Right lobe of liver (tissue), 6 donors: ENCODE results near the gene ARHGAP27. TPM values are rescaled to one million over a fixed set of nuclear protein-coding genes. Genes with fewer than 3 reads are reported as not detected.
A peak's percentile ranks its signal among the peaks of the same experiment; 100 is the strongest.

Experiments used
- ATAC-seq, 4 donors: fragments of 200-7000 bp; cut with Tn5 transposase; one replicate each; pipeline ENCODE4 v1.9.1; 2020; ENCODE audit warnings: mild to moderate bottlenecking in 4 of 4, moderate library complexity in 4 of 4
- DNase-seq, 3 donors: peaks; one replicate each; pipeline ENCODE4 v3.0.0-alpha.2; 2020
- H3K27ac ChIP-seq, 3 donors: fragments of 200-600 bp; one replicate each; pipeline ENCODE4 v1.8.0; 2022
- H3K27me3 ChIP-seq, 2 donors: fragments of 200-600 bp; one replicate each; pipeline ENCODE4 v1.8.0; 2022
- H3K36me3 ChIP-seq, 4 donors: fragments of 200-600 bp; sonication (generic) in 1 of 4; one replicate each; pipeline versions ENCODE4 v1.5.1 to v1.8.0; 2017 to 2022; ENCODE audit warnings: control low read depth in 1 of 4
- H3K4me1 ChIP-seq, 4 donors: fragments of 200-600 bp; sonication (generic) in 1 of 4; one replicate each; pipeline versions ENCODE4 v1.5.1 to v1.8.0; 2017 to 2022; ENCODE audit warnings: control low read depth in 1 of 4
- H3K4me3 ChIP-seq, 3 donors: fragments of 200-600 bp; one replicate each; pipeline ENCODE4 v1.8.0; 2022
- H3K9me3 ChIP-seq, 4 donors: fragments of 200-600 bp; sonication (generic) in 1 of 4; one replicate each; pipeline versions ENCODE4 v1.5.1 to v1.8.0; 2017 to 2022; ENCODE audit warnings: control low read depth in 1 of 4
- CTCF ChIP-seq, 4 donors: fragments of 200-600 bp in 3 of 4; fragments of 450-650 bp in 1 of 4; IDR thresholded peaks; one replicate each; pipeline versions ENCODE4 v1.5.1 to v1.8.0; 2016 to 2022; ENCODE audit warnings: antibody characterized with exemption in 4 of 4, mild to moderate bottlenecking in 2 of 4
- POLR2A ChIP-seq: fragments of 450-650 bp; IDR thresholded peaks from one replicate; pipeline ENCODE4 v1.6.1; 2017; ENCODE audit warnings: antibody characterized with exemption, mild to moderate bottlenecking
- WGBS: methylation state at CpG from one replicate; pipeline ENCODE4 v1.1.6; 2018; ENCODE audit warnings: low coverage, low lambda C conversion rate; ENCODE audit not compliant: insufficient coverage; ENCODE audit errors: missing lambda C conversion rate; 5-methylcytosine and 5-hydroxymethylcytosine counted together
- intact Hi-C, 2 donors: fragments of 100-400 bp; cut with DNase I; formaldehyde crosslinking; loops; one replicate each; pipeline versions ENCODE4 v1.11.2 to v1.14.1; 2022
- total RNA-seq, 6 experiments: library from RNA; depleted of rRNA in 2 of 6; stranded (reverse); fragments of >200 nt in 2 of 6; fragmentation: NEBNext Ultra II Directional in 3 of 6; extraction: Animal tissue kit (Norgen Biotek cat#: 25700) in 3 of 6; gene quantifications; one replicate each; pipeline versions ENCODE4 v1.1.0 to v1.2.4, GENCODE V29; 2016 to 2023
- donor health status: DM: no; HTN: yes; CAD: no.
- donor health status: DM: no; HTN: no; CAD: no.
- donor health status: DM: no; HTN: no; CAD: no.
- donor health status: DM: no; HTN: yes; CAD: no.
- donor health status: DM: no; HTN: yes; CAD: no.

The ARHGAP27 gene
- total RNA-seq, 6 experiments from 2014 or later, result 4.9 to 9.3 (median 6.8) TPM

- DNase-seq, result peak; percentile 67 to 84 (median 74)
- ATAC-seq, result peak; percentile 70 to 85 (median 76)
Observed at GRCh38 chr17:45425125-45425983, 7.3 kb downstream of the ARHGAP27 start.

GRCh38 chr17:45424769-45425124 lies 7.9 kb downstream of the ARHGAP27 start:
- ATAC-seq, result no peak
- H3K4me3 ChIP-seq, result no peak overlapping the region
- TF ChIP-seq CTCF (IDR thresholded peaks at IDR 0.05), result no peak
- no peak for TF ChIP-seq POLR2A

More at GRCh38 chr17:45425125-45425983, 7.3 kb downstream of the ARHGAP27 start:
- H3K9me3 ChIP-seq, result no peaks in the 10 kb centered on the region
- no CpG with 5 or more reads among the region's 18 CpGs for WGBS
- peak in 2 of 4 donors; percentile 31 to 48 for TF ChIP-seq CTCF (IDR thresholded peaks at IDR 0.05)
- no peak for TF ChIP-seq POLR2A
- no peak overlapping the region for H3K27ac ChIP-seq
- H3K36me3 ChIP-seq, result no peaks in the 10 kb centered on the region
- H3K27me3 ChIP-seq, result peaks cover 0 to 6% of the 10 kb centered on the region in 2 donors
- peaks cover 0 to 15% (median 0%) of the 10 kb centered on the region in 4 donors for H3K4me1 ChIP-seq
- peak overlapping the region in 2 of 3 donors; percentile 16 to 30 for H3K4me3 ChIP-seq
- intact Hi-C loops, result no loop called here

GRCh38 chr17:45423975-45424335 lies 8.7 kb downstream of the ARHGAP27 start:
- Histone ChIP-seq H3K4me3 (no peak overlapping the region), H3K27ac (no peak overlapping the region), H3K36me3 (no peaks in the 10 kb centered on the region), H3K4me1 (peaks cover 0 to 15% (median 0%) of the 10 kb centered on the region in 4 donors), H3K9me3 (no peaks in the 10 kb centered on the region), H3K27me3 (no peaks in the 10 kb centered on the region)
- no peak for ATAC-seq
- TF ChIP-seq CTCF (IDR thresholded peaks at IDR 0.05) (no peak), POLR2A (no peak)
- intact Hi-C loops, result no loop called here
- WGBS, result no CpG with 5 or more reads among the region's 1 CpG
- peak in 1 of 3 donors; percentile 49 for DNase-seq

More at GRCh38 chr17:45424769-45425124, 7.9 kb downstream of the ARHGAP27 start:
- intact Hi-C loops, result no loop called here
- Histone ChIP-seq H3K36me3 (no peaks in the 10 kb centered on the region), H3K27ac (no peak overlapping the region), H3K4me1 (peaks cover 0 to 15% (median 0%) of the 10 kb centered on the region in 4 donors), H3K27me3 (no peaks in the 10 kb centered on the region), H3K9me3 (no peaks in the 10 kb centered on the region)
- DNase-seq, result peak in 1 of 3 donors; percentile 49
- 91% methylated on average over 6 of the region's 6 CpGs for WGBS

GRCh38 chr17:45423304-45423974 lies 9.2 kb downstream of the ARHGAP27 start:
- ATAC-seq, result no peak
- Histone ChIP-seq H3K36me3 (no peaks in the 10 kb centered on the region), H3K27me3 (no peaks in the 10 kb centered on the region), H3K27ac (no peak overlapping the region), H3K4me1 (peaks cover 0 to 13% (median 0%) of the 10 kb centered on the region in 4 donors), H3K9me3 (no peaks in the 10 kb centered on the region), H3K4me3 (no peak overlapping the region)
- DNase-seq, result no peak
- intact Hi-C loops, result no loop called here
- 55% methylated on average over 8 of the region's 8 CpGs for WGBS
- no peak for TF ChIP-seq POLR2A
- TF ChIP-seq CTCF (IDR thresholded peaks at IDR 0.05), result no peak
